ENCODE results near the gene INSYN2B. TPM values are rescaled to one million over a fixed set of nuclear protein-coding genes. Genes with fewer than 3 reads are reported as not detected.

Gene INSYN2B
- total RNA-seq, 3 donors from 2014 or later: 0.16 TPM; not detected in 2

DNA sequence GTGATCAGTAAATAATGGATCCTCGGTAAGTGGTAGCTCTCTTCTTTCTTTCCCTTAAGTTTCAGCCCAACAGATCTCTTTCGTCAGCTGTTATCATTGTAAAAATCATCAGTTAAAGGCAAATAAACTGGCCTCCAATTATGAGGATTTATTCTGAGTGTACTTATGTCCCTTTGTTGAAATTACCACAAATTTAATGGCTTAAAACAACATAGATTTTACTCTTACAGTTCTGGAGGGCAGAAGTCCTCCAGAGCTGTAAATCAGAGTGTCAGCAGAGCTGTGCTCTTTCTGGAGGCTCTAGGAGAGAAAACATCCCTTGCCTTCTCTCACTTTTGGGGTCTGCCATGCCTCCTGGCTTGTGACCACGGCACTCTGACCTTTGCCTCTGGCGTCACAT, 104.6 kb downstream of the INSYN2B start:
- Histone ChIP-seq H3K9me3 (no peaks in the 10 kb centered on the region), H3K36me3 (ENCODE audit: low read depth) (no peaks in the 10 kb centered on the region), H3K4me3 (no peak overlapping the region), H3K4me1 (ENCODE audit: low read depth) (no peaks in the 10 kb centered on the region)
- intact Hi-C loops (cut with DNase I, micrococcal nuclease): no loop called here
- no peak for ATAC-seq
- no peak for DNase-seq
- TF ChIP-seq, protein P1, sequence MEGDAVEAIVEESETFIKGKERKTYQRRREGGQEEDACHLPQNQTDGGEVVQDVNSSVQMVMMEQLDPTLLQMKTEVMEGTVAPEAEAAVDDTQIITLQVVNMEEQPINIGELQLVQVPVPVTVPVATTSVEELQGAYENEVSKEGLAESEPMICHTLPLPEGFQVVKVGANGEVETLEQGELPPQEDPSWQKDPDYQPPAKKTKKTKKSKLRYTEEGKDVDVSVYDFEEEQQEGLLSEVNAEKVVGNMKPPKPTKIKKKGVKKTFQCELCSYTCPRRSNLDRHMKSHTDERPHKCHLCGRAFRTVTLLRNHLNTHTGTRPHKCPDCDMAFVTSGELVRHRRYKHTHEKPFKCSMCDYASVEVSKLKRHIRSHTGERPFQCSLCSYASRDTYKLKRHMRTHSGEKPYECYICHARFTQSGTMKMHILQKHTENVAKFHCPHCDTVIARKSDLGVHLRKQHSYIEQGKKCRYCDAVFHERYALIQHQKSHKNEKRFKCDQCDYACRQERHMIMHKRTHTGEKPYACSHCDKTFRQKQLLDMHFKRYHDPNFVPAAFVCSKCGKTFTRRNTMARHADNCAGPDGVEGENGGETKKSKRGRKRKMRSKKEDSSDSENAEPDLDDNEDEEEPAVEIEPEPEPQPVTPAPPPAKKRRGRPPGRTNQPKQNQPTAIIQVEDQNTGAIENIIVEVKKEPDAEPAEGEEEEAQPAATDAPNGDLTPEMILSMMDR (IDR thresholded peaks at IDR 0.05): no peak

GRCh38 chr5:169875091-169875728, 105.1 kb downstream of the INSYN2B start:
- Histone ChIP-seq H3K9me3 (no peaks in the 10 kb centered on the region), H3K36me3 (ENCODE audit: low read depth) (no peaks in the 10 kb centered on the region), H3K4me3 (no peak overlapping the region), H3K4me1 (ENCODE audit: low read depth) (no peaks in the 10 kb centered on the region)
- ATAC-seq: peak; percentile 34
- intact Hi-C loops (cut with DNase I, micrococcal nuclease): no loop called here
- TF ChIP-seq, protein P1 (IDR thresholded peaks at IDR 0.05): no peak
- DNase-seq: peak in 1 of 3 donors; percentile 6

- Histone ChIP-seq H3K9me3 (no peaks in the 10 kb centered on the region), H3K36me3 (ENCODE audit: low read depth) (no peaks in the 10 kb centered on the region), H3K4me1 (ENCODE audit: low read depth) (no peaks in the 10 kb centered on the region), H3K4me3 (no peak overlapping the region)
- no peak for DNase-seq
- TF ChIP-seq, protein P1 (IDR thresholded peaks at IDR 0.05): no peak
- ATAC-seq: no peak
- intact Hi-C loops (cut with DNase I, micrococcal nuclease): no loop called here
These were observed 105.7 kb downstream of the INSYN2B start for GRCh38 chr5:169874621-169875020.

DNA sequence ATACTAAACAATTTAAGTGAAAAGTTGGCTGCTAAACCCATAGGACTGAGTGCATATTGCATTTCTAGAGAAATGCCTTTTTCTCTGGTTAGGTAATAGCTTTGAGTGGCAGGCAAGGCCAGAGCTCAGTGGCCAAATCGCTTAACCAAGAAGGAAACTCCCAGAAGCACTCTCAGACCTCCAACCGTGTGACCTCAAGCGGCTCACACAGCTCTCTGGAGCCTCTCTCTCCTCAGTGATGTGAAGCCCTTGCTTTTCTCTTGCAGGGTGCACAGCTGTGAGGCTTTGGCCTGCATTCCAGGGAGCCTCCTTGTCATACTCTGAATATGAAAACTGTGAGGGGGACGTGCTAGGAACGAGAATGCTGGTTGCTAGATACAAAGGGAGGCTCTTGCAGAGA, 106.7 kb downstream of the INSYN2B start:
- Histone ChIP-seq H3K4me1 (ENCODE audit: low read depth) (no peaks in the 10 kb centered on the region), H3K36me3 (ENCODE audit: low read depth) (no peaks in the 10 kb centered on the region), H3K9me3 (no peaks in the 10 kb centered on the region), H3K4me3 (no peak overlapping the region)
- DNase-seq (peak in 1 of 3 donors; percentile 2), ATAC-seq (peak; percentile 26)
- TF ChIP-seq, protein P1 (IDR thresholded peaks at IDR 0.05): no peak
- intact Hi-C loops (cut with DNase I, micrococcal nuclease): no loop called here

GRCh38 chr5:169871826-169872490, 108.3 kb downstream of the INSYN2B start:
- intact Hi-C loops (cut with DNase I, micrococcal nuclease): no loop called here
- Histone ChIP-seq H3K4me1 (ENCODE audit: low read depth) (no peaks in the 10 kb centered on the region), H3K36me3 (ENCODE audit: low read depth) (no peaks in the 10 kb centered on the region), H3K9me3 (no peaks in the 10 kb centered on the region), H3K4me3 (no peak overlapping the region)
- DNase-seq (no peak), ATAC-seq (no peak)
- TF ChIP-seq, protein P1 (IDR thresholded peaks at IDR 0.05): no peak

Data from mucosa of descending colon (tissue), 3 donors.